Panc1 (cell line): ENCODE data around the gene TP73. TPM values are rescaled to one million over a fixed set of nuclear protein-coding genes. Genes with fewer than 3 reads are reported as not detected.

Experiments
- ATAC-seq: fragments of 200-7000 bp; cut with Tn5 transposase; 2 replicates; pipeline ENCODE4 v1.9.1; 2020; ENCODE audit warnings: mild to moderate bottlenecking, moderate library complexity
- BruUV-seq: library from RNA; stranded (reverse); fragments of 400-500 nt; replicated peaks from 2 replicates; lab custom pipeline; 2021; lab: Mats Ljungman, UMichigan
- CTCF ChIA-PET: fragments of 300-600 bp; sonication (Branson Sonifier 250); formaldehyde crosslinking; loops from one replicate; lab custom pipeline; 2022; ENCODE audit warnings: antibody characterized with exemption; lab: Charles Lee
- POLR2A ChIA-PET: fragments of 300-600 bp; sonication (Branson Sonifier 250); formaldehyde crosslinking; loops from one replicate; lab custom pipeline; 2022; ENCODE audit warnings: antibody characterized with exemption; lab: Charles Lee
- DNase-seq: peaks from one replicate; pipeline ENCODE4 v3.0.0-alpha.2; 2010; ENCODE audit warnings: low read depth, low spot score
- H3K27ac ChIP-seq: 2 replicates; pipeline ENCODE4 v1.5.1; 2011; ENCODE audit warnings: mild to moderate bottlenecking, low read length, inconsistent platforms
- H3K27me3 ChIP-seq: fragments of 200-500 bp; sonication (Bioruptor generic); 2 replicates; pipeline ENCODE4 v1.6.0; 2014; ENCODE audit warnings: low read length, inconsistent platforms; ENCODE audit not compliant: control insufficient read depth, insufficient read depth
- H3K36me3 ChIP-seq: fragments of 200-500 bp; sonication (Bioruptor generic); 2 replicates; pipeline ENCODE4 v1.5.1; 2014; ENCODE audit warnings: inconsistent platforms, mild to moderate bottlenecking, low read length, moderate library complexity; ENCODE audit not compliant: control insufficient read depth, insufficient read depth
- H3K4me1 ChIP-seq: 2 replicates; pipeline ENCODE4 v1.5.1; 2011; ENCODE audit warnings: inconsistent platforms, mild to moderate bottlenecking, low read length, moderate library complexity; ENCODE audit not compliant: control insufficient read depth, insufficient read depth
- H3K4me3 ChIP-seq, 2 experiments: 2 replicates each; pipeline ENCODE4 v1.5.1; 2011 to 2012; ENCODE audit warnings: low read depth in 2 of 2, low read length in 2 of 2, mild to moderate bottlenecking in 2 of 2, inconsistent platforms in 1 of 2, moderate library complexity in 1 of 2
- H3K9me3 ChIP-seq: fragments of 200-500 bp; sonication (Bioruptor generic); 2 replicates; pipeline ENCODE4 v1.5.1; 2014; ENCODE audit warnings: low read depth, mild to moderate bottlenecking, inconsistent platforms, low read length, moderate library complexity; ENCODE audit not compliant: control insufficient read depth, insufficient read depth
- CTCF ChIP-seq: fragments of 450-650 bp; IDR thresholded peaks from 2 replicates; pipeline ENCODE4 v1.5.1; 2017; ENCODE audit warnings: mild to moderate bottlenecking
- POLR2AphosphoS5 ChIP-seq: IDR thresholded peaks from 2 replicates; pipeline ENCODE4 v1.6.1; 2012; ENCODE audit warnings: mild to moderate bottlenecking, low read depth, low read length, moderate library complexity
- REST ChIP-seq, 2 experiments: IDR thresholded peaks; 2 replicates each; pipeline ENCODE4 v1.6.1; 2011 to 2012; ENCODE audit warnings: low read depth in 2 of 2, control low read depth in 1 of 2, low read length in 1 of 2, mild to moderate bottlenecking in 1 of 2, moderate library complexity in 1 of 2; ENCODE audit not compliant: insufficient read depth in 1 of 2
- SIN3A ChIP-seq: IDR thresholded peaks from 2 replicates; pipeline ENCODE4 v1.6.1; 2012; ENCODE audit warnings: low read depth, mild to moderate bottlenecking, low read length, moderate library complexity, borderline replicate concordance; ENCODE audit not compliant: insufficient read depth
- TCF7L2 ChIP-seq: IDR thresholded peaks from 2 replicates; pipeline ENCODE4 v1.6.1; 2011; ENCODE audit warnings: mild to moderate bottlenecking, low read depth, low read length, inconsistent platforms
- in situ Hi-C: cut with HindIII; loops from 2 replicates; pipeline ENCODE4 v1.10.0; 2016; ENCODE audit warnings: low sequenced_read_pairs, low pct_unique_long_range_greater_than_20kb
- intact Hi-C: fragments of 100-400 bp; cut with micrococcal nuclease; formaldehyde crosslinking; loops from one replicate; pipeline ENCODE4 v1.10.0; 2022; ENCODE audit not compliant: unreplicated experiment
- total RNA-seq: library from RNA; stranded (reverse); gene quantifications from one replicate; pipeline ENCODE4 v1.2.1, GENCODE V29; 2021; ENCODE audit not compliant: unreplicated experiment

Gene TP73
- total RNA-seq, 1 experiment from 2014 or later: 4.7 TPM

- Histone ChIP-seq H3K36me3 (no peaks in the 10 kb centered on the region), H3K27ac (no peak overlapping the region), H3K27me3 (no peaks in the 10 kb centered on the region), H3K4me1 (peaks cover 7% of the 10 kb centered on the region; the same call in 1 of the 2 replicates), H3K4me3 (no peak overlapping the region), H3K9me3 (no peaks in the 10 kb centered on the region)
- no peak for DNase-seq
- BruUV-seq: no TSS peak
- no peak for ATAC-seq
- in situ Hi-C loops (no loop called here), intact Hi-C loops (no loop called here)
- TF ChIP-seq CTCF (no peak), REST (IDR thresholded peaks at IDR 0.05; ENCODE audit: insufficient read depth in 1 of 2, low read depth in 2 of 2, low read length in 1 of 2) (no peak), SIN3A (no peak), POLR2AphosphoS5 (no peak), TCF7L2 (no peak)
- CTCF ChIA-PET: no interaction called here
- POLR2A ChIA-PET: no interaction called here
Measured at GRCh38 chr1:3696689-3697088, 44.4 kb downstream of the TP73 start.

- ChIA-PET POLR2A (no interaction called here), CTCF (no interaction called here)
- no peak overlapping the region for H3K4me3 ChIP-seq
- in situ Hi-C loops (no loop called here), intact Hi-C loops (no loop called here)
- DNase-seq: no peak
- no peak for TF ChIP-seq CTCF
- TF ChIP-seq REST (IDR thresholded peaks at IDR 0.05; ENCODE audit: insufficient read depth in 1 of 2, low read depth in 2 of 2, low read length in 1 of 2): no peak
- TF ChIP-seq TCF7L2: no peak
- no peak for TF ChIP-seq POLR2AphosphoS5
- TF ChIP-seq SIN3A: no peak
- no peak for ATAC-seq
- H3K4me1 ChIP-seq: peaks cover 7% of the 10 kb centered on the region; the same call in 1 of the 2 replicates
- no peaks in the 10 kb centered on the region for H3K36me3 ChIP-seq
- H3K27me3 ChIP-seq: no peaks in the 10 kb centered on the region
- no peaks in the 10 kb centered on the region for H3K9me3 ChIP-seq
- no peak overlapping the region for H3K27ac ChIP-seq
- no TSS peak for BruUV-seq
Measured at GRCh38 chr1:3697104-3697503, 44.8 kb downstream of the TP73 start.
